ENCODE measurements around the gene RIPK3. TPM values are rescaled to one million over a fixed set of nuclear protein-coding genes. Genes with fewer than 3 reads are reported as not detected.

The RIPK3 gene
- total and polyA plus RNA-seq, 8 donors, result 6.4 to 42.6 (median 13.5) TPM

GRCh38 chr14:24311837-24312615, 27.8 kb downstream of the RIPK3 start:
- WGBS, 5 donors, result 82 to 93% (median 89%) methylated on average over 1 of the region's 1 CpG
- no peak for TF ChIP-seq CTCF (IDR thresholded peaks at IDR 0.05)
- no peak for TF ChIP-seq EP300 (IDR thresholded peaks at IDR 0.05)
- TF ChIP-seq POLR2A (IDR thresholded peaks at IDR 0.05), result no peak
- TF ChIP-seq POLR2AphosphoS5 (IDR thresholded peaks at IDR 0.05), result no peak
- Histone ChIP-seq H3K4me1 (peaks cover 60 to 96% (median 82%) of the 10 kb centered on the region in 4 donors), H3K27ac (peak overlapping the region; percentile 80 to 95 (median 88)), H3K36me3 (peaks cover 0 to 16% (median 5%) of the 10 kb centered on the region in 4 donors), H3K27me3 (peaks cover 0 to 15% (median 0%) of the 10 kb centered on the region in 3 donors), H3K9me3 (no peaks in the 10 kb centered on the region), H3K4me3 (peak overlapping the region; percentile 47 to 58 (median 57))
- intact Hi-C loops (cut with DNase I; ENCODE audit: low total_unique reads), result no loop called here
- no peak for DNase-seq

- Histone ChIP-seq H3K4me3 (peak within 1 kb of the TSS; percentile 47 to 58 (median 57)), H3K27ac (peak within 1 kb of the TSS; percentile 80 to 95 (median 88)), H3K27me3 (peaks cover 0 to 4% (median 0%) of the 10 kb centered on the region in 3 donors), H3K36me3 (peaks cover 10 to 27% (median 16%) of the 10 kb centered on the region in 4 donors), H3K4me1 (peaks cover 56 to 87% (median 75%) of the 10 kb centered on the region in 4 donors), H3K9me3 (no peaks in the 10 kb centered on the region)
- WGBS, 5 donors, result 9 to 21% (median 17%) methylated on average over 16 to 99 of the region's 99 CpGs
- intact Hi-C loops (cut with DNase I; ENCODE audit: low total_unique reads), result no loop called here
- DNase-seq, result peak; percentile 86 to 93
- TF ChIP-seq CTCF (IDR thresholded peaks at IDR 0.05), result peak in 4 of 7 experiments; percentile 16 to 61 (median 53)
- TF ChIP-seq EP300 (IDR thresholded peaks at IDR 0.05), result no peak
- TF ChIP-seq POLR2AphosphoS5 (IDR thresholded peaks at IDR 0.05), result peak in 2 of 3 donors; percentile 62 to 71
- TF ChIP-seq POLR2A (IDR thresholded peaks at IDR 0.05), result no peak
Measured at GRCh38 chr14:24310646-24311604, 28.9 kb downstream of the RIPK3 start, which contains the start of gene LTB4R. Gene LTB4R (plus strand): TSS chr14:24311502. CDS start chr14:24315652, 4,150 bp downstream.

- peak in 1 of 2 donors; percentile 55 for DNase-seq
- intact Hi-C loops (cut with DNase I; ENCODE audit: low total_unique reads), result no loop called here
- no peaks in the 10 kb centered on the region for H3K27me3 ChIP-seq
- peak overlapping the region; percentile 80 to 95 (median 88) for H3K27ac ChIP-seq
- H3K4me3 ChIP-seq, result peak overlapping the region; percentile 47 to 58 (median 57)
- peaks cover 49 to 80% (median 68%) of the 10 kb centered on the region in 4 donors for H3K4me1 ChIP-seq
- H3K36me3 ChIP-seq, result peaks cover 16 to 34% (median 23%) of the 10 kb centered on the region in 4 donors
- TF ChIP-seq CTCF (IDR thresholded peaks at IDR 0.05) (no peak), POLR2AphosphoS5 (IDR thresholded peaks at IDR 0.05) (no peak), POLR2A (IDR thresholded peaks at IDR 0.05) (no peak), EP300 (IDR thresholded peaks at IDR 0.05) (no peak)
- WGBS, 5 donors, result 11 to 17% (median 13%) methylated on average over 5 of the region's 5 CpGs
- no peaks in the 10 kb centered on the region for H3K9me3 ChIP-seq
Measured at GRCh38 chr14:24310265-24310645, 29.5 kb downstream of the RIPK3 start.
